NCI-H2107 treated with DMSO at 0.1 percent for 48 hours (cell line): ENCODE data around the gene ASB16.
A peak's percentile ranks its signal among the peaks of the same experiment; 100 is the strongest.

Experiments
- DNase-seq: peaks from one replicate; lab custom pipeline; 2025; ENCODE audit not compliant: unreplicated experiment; lab: John Stamatoyannopoulos, UW

Gene ASB16

DNA sequence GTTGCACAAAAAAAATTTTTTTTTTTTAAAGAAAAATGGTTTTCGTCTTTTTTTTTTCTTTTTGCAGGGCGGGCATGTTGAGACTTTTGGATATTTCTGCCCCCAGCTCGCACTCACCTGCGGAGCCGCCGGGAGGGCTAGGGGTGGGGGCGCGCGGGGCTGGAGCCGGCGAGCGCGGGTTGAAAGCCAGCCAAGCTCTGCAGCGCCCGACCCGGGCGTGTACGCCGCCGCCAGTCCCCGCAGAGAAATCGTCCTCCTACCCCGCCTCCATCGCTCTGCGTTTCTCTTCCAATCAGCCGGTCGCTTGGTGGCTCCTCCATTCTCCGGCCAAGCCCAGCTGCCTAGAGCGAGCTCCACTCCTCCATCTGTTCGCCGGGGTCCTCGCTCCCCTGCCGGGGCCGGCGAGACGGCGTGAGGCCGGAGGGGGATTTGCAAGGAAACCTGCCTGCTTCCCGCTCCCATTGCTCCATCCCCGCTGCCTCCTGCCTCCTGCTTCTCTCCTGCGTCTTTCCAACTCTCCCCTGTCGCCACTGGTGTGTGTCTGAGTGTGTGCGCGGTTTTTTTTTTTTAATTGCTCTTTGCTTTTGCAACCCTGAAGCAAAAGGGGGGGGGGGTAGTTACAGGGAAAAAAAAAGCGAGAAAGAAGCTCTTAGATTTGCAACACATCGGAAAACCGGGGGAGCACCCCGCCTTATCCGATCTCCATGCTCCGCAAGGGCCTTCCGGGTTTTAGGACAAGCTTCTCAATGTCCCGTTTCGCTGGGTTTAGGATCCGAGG, 50.8 kb downstream of the ASB16 start:
- peak; percentile 83 for DNase-seq

DNA sequence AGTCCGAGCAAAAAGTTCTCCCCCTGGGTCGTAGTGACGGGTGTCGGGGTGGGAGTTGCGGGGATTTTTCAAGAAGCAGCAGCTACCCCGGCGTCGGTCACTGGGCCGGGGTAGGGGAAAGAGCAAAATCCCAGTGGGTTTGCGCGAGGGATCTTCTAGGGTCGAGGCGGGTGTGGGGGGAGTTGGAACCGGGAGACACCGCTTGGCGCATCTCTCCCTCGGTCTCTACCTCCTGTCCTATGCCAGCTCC, 51.3 kb downstream of the ASB16 start:
- DNase-seq: no peak

DNA sequence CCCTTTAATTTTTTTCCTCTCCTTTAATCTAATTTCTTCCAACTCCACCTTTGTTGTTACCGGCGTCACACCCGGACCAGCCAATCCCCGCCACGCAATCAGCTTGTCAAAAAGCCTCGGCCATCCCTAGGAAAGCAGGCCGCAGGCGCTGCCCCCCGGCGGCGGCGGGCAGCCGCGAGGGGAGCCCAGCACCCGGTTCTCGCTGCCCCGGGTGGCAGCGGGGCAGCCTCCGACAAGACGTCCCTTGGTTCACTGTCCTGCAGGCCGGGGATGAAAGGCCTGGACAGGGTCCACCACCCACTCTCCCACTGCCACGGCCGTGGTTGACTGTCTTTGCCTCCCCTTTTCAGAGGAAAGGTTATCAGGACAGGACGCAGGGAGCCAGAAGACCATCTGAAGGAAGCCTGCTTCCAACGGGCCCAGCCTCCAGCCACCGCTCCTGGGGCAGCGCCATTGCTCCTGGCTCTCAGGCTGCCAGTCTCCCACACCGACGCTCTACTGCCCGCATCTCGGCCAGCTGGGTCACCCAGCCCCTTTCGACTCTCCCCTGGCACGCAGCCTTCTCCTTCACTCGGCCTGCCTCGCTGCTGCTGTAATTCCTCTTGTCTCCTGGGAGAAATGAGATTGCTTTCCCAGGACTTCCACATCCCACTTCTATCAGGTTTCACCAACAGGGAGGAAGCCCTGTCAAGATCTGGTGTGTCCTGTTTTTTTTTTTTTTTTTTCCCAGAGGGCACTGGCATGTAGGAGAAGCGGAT, 51.8 kb downstream of the ASB16 start:
- peak; percentile 61 for DNase-seq

DNA sequence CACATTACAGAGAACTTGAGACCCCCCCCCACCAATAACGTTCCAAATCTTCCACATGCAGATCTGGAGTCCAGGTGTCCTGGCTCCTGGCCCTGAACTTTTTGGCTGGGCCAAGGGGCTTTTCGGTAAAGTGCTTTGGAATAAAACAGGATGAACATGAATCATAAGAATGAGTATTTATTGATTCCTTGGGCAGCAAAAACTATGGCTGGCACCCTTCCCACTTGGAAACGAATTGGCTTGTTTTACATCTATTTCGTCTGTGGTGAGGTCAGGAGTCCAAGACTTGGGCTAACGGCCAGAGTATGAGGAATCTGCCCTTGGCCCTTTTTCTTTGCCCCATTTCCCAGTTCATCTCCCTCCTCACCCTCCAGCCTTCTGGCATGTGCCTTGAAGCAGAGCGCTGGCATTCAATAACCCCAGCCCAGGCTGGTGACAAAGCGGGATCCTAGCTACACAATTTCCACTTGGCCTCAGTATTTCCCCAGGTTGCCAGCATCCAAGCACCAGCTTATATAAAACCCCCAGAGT, 53.1 kb downstream of the ASB16 start:
- no peak for DNase-seq
